Activated CD4-positive, alpha-beta T cell treated with anti-CD3 and anti-CD28 coated beads for 36 hours (primary cell): ENCODE results near the gene ZNF283. TPM values are rescaled to one million over a fixed set of nuclear protein-coding genes. Genes with fewer than 3 reads are reported as not detected.
"Not testable (repeated sequence)": the region's sequence is repeated elsewhere in the genome, so short reads cannot be mapped to it uniquely, and the experiment has no call there.

Source experiments
- ATAC-seq: fragments of 200-7000 bp; cut with Tn5 transposase; one replicate; pipeline ENCODE4 v1.10.0; 2021; ENCODE audit warnings: mild to moderate bottlenecking, moderate library complexity
- CTCF ChIA-PET: fragments of 350-600 bp; sonication (Branson Sonifier 250); formaldehyde crosslinking; loops from one replicate; lab custom pipeline; 2021; ENCODE audit warnings: antibody characterized with exemption; lab: Charles Lee
- POLR2A ChIA-PET: fragments of 350-600 bp; sonication (Branson Sonifier 250); formaldehyde crosslinking; loops from one replicate; lab custom pipeline; 2021; ENCODE audit warnings: antibody characterized with exemption, inconsistent platforms; lab: Charles Lee
- DNase-seq: peaks from one replicate; pipeline ENCODE4 v3.0.0-alpha.2; 2020
- H3K27ac Mint-ChIP-seq: one replicate; pipeline ENCODE4 v1.8.0; 2021; ENCODE audit warnings: mixed read lengths
- H3K27me3 Mint-ChIP-seq: one replicate; pipeline ENCODE4 v1.8.0; 2021; ENCODE audit warnings: mixed read lengths
- H3K36me3 Mint-ChIP-seq: one replicate; pipeline ENCODE4 v1.8.0; 2021; ENCODE audit warnings: low read depth, mixed read lengths
- H3K4me1 Mint-ChIP-seq: one replicate; pipeline ENCODE4 v1.8.0; 2021; ENCODE audit warnings: mixed read lengths
- H3K4me3 Mint-ChIP-seq: one replicate; pipeline ENCODE4 v1.8.0; 2021; ENCODE audit warnings: mild to moderate bottlenecking, moderate library complexity, mixed read lengths
- H3K9me3 Mint-ChIP-seq: one replicate; pipeline ENCODE4 v1.8.0; 2021; ENCODE audit warnings: low read depth, mixed read lengths
- intact Hi-C, 2 experiments: fragments of 100-400 bp; cut with DNase I in 1 of 2; cut with micrococcal nuclease in 1 of 2; formaldehyde crosslinking; loops; one replicate each; pipeline versions ENCODE4 v1.14.2 to v1.15.1; 2022 to 2024; cut with DNase I, micrococcal nuclease
- total RNA-seq, 2 experiments: library from RNA; stranded (reverse); gene quantifications; one replicate each; pipeline ENCODE4 v1.2.3, GENCODE V29; 2021

Gene ZNF283
- total RNA-seq, 2 experiments from 2014 or later = 5.4 to 6.8 TPM

DNA sequence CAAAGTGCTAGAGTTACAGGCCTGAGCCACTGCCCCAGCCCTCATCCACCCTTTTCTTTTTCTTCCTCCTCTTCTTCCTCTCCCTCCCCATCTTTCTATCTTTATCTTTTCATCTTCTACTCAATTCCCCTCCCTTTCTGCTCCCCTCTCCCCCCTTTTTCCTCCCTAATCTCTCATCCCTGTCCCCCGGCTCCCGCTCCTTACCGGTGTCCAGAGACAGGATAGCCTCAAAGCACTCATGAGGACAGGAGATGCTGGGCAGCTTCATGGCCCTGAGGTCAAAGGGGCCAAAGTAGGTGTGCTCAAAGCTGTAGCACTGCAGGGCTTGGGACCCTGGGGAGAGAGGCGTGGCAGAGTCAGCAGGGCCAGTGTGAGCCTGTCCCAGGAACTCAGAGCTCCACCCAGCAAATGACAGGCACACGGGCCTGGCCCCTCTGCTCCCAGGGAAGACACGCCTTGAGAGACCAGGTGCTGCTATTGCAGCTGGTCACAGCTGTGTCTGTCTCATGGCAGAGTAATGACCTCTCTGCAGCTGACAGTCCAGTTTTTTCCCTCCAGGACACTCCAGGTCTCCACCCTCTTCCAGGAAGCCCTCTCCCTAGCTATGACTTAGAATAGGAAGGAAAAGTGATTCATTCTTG lies 27.5 kb upstream of the ZNF283 start:
- no peak for ATAC-seq
- no peak overlapping the region for H3K27ac Mint-ChIP-seq
- no peaks in the 10 kb centered on the region for H3K9me3 Mint-ChIP-seq
- peaks cover 23% of the 10 kb centered on the region for H3K27me3 Mint-ChIP-seq
- CTCF ChIA-PET = interaction anchor here (0.8 to 1.3 kb wide), 4 partner anchors 10 to 54 kb away, joined by 3 to 8 read pairs (median 3); no protein-coding TSS in a partner anchor
- POLR2A ChIA-PET = no interaction called here
- intact Hi-C loops = loop anchor here in 1 of 2 experiments (10.0 kb wide), 1 partner anchor 245 kb away; no protein-coding TSS in a partner anchor
- no peaks in the 10 kb centered on the region for H3K36me3 Mint-ChIP-seq
- DNase-seq = no peak
- peak overlapping the region; percentile 69 for H3K4me3 Mint-ChIP-seq
- H3K4me1 Mint-ChIP-seq = peaks cover 14% of the 10 kb centered on the region

DNA sequence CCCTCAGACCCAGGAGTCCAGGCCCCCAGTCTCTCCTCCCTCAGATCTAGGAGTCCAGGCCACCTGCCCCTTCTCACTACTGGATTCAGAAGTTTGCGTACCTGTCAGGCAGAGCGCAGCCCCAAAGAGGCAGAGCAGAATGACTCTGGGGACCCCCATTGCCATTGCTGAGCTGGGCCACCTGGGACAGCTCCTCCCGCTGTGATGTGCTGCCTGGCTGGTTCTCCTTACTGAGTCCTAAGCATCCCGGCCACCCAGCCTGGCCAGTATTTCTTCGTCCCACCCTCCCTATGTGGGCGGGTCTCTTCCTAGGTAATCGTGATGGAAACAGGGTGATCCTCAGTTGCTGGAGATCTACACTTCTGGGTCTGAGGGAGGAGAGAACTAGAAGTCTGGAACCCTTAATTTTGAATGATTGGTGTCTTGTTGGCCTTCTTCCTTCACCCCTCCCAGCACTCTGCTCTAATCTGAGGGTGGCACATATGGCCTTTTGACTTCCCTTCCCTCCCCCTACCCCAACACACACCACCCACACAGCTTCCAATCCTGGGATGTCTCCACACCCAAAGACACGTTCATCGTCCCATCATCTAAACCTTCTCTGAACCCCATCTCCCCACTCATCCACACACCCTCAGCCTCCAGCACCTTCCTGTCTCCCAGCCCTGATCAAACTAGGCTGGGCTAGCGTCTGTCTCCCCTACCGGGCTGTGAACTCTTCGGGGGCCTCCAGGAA lies 24.7 kb upstream of the ZNF283 start, which contains the start of gene LYPD5:
LYPD5 (minus strand) TSS at position 232 of the 736 bp plus-strand sequence; CDS start at position 165, 67 bp downstream.
- CTCF ChIA-PET = no interaction called here
- peaks cover 12% of the 10 kb centered on the region for H3K4me1 Mint-ChIP-seq
- peak within 1 kb of the TSS; percentile 40 for H3K27ac Mint-ChIP-seq
- H3K36me3 Mint-ChIP-seq = no peaks in the 10 kb centered on the region
- no peak within 1 kb of the TSS for H3K4me3 Mint-ChIP-seq
- H3K27me3 Mint-ChIP-seq = peaks cover 20% of the 10 kb centered on the region
- intact Hi-C loops = loop anchor here in 1 of 2 experiments (10.0 kb wide), 1 partner anchor 248 kb away; no protein-coding TSS in a partner anchor
- DNase-seq (no peak), ATAC-seq (no peak)
- H3K9me3 Mint-ChIP-seq = no peaks in the 10 kb centered on the region
- POLR2A ChIA-PET = interaction anchor here (0.6 kb wide), 1 partner anchor 17 kb away, joined by 4 read pairs; no protein-coding TSS in a partner anchor

DNA sequence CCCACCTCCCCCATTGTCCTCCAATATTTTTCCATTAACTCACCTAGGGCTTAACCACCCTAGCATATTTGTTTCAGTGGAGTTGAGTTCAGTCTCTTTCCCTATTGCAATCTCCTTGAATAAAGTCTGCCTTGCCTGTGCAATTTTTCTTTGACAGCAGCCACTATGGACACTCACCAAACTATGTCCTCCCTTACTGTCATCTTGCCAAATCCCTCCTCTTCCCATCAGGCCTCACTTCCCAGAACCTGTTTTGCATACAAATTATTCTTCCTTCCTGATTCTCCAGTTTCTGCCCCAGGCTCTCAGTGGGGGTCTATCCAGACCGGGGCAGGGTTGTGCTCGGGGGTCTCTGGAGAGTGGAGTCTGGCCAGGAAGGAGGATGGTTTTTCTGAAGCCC lies 22.7 kb upstream of the ZNF283 start:
- Mint-ChIP-seq H3K4me1 (no peaks in the 10 kb centered on the region), H3K27ac (no peak overlapping the region), H3K9me3 (no peaks in the 10 kb centered on the region), H3K4me3 (no peak overlapping the region), H3K36me3 (no peaks in the 10 kb centered on the region), H3K27me3 (peaks cover 10% of the 10 kb centered on the region)
- intact Hi-C loops = loop anchor here in 1 of 2 experiments (10.0 kb wide), 1 partner anchor 250 kb away; no protein-coding TSS in a partner anchor
- ATAC-seq (no peak), DNase-seq (no peak)
- ChIA-PET CTCF (no interaction called here), POLR2A (no interaction called here)

DNA sequence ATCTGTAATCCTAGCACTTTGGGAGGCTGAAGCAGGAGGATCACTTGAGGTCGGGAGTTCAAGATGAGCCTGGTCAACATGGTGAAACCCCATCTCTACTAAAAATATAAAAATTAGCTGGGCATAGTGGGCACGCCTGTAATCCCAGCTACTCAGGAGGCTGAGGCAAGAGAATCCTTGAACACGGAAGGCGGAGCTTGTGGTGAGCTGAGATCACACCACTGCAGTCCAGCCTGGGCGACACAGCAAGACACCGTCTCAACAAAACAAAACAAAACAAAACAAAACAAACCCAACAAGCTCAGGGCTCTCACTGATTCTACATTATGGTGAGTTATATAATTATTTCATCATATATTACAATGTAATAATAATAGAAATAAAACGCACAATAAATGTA lies 20.7 kb upstream of the ZNF283 start:
- intact Hi-C loops = loop anchor here in 1 of 2 experiments (10.0 kb wide), 1 partner anchor 252 kb away; no protein-coding TSS in a partner anchor
- not testable (repeated sequence) for H3K27ac Mint-ChIP-seq

DNA sequence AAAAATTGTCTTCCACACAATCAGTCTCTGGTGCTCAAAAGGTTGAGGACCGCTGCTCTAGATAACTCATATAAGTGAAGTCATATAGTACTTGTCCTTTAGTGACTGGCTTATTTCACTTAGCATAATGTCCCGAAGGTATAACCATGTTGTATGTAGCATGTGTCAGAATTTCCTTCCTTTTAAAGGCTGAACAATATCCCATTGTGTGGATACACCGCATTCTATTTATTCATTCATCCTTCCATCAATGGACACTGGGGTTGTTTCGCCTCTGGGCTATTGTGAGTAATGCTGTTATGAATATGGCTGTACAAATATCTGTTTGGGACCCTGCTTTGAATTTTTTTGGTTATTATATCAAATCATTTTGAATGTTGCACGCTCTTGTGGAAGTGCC lies 20.3 kb upstream of the ZNF283 start:
- Mint-ChIP-seq H3K4me3 (no peak overlapping the region), H3K9me3 (no peaks in the 10 kb centered on the region), H3K27ac (no peak overlapping the region), H3K4me1 (no peaks in the 10 kb centered on the region), H3K27me3 (peaks cover 8% of the 10 kb centered on the region), H3K36me3 (no peaks in the 10 kb centered on the region)
- ATAC-seq (no peak), DNase-seq (no peak)
- intact Hi-C loops = loop anchor here in 1 of 2 experiments (10.0 kb wide), 1 partner anchor 252 kb away; no protein-coding TSS in a partner anchor
- CTCF ChIA-PET = interaction anchor here (0.5 to 1.9 kb wide), 4 partner anchors 40 to 705 kb away, joined by 3 to 5 read pairs (median 3); no protein-coding TSS in a partner anchor
- POLR2A ChIA-PET = no interaction called here

More for the DNA sequence above, 20.7 kb upstream of the ZNF283 start:
- H3K4me1 Mint-ChIP-seq, H3K36me3 Mint-ChIP-seq, POLR2A ChIA-PET, H3K27me3 Mint-ChIP-seq, H3K9me3 Mint-ChIP-seq, DNase-seq, ATAC-seq, H3K4me3 Mint-ChIP-seq: not testable (repeated sequence)
- CTCF ChIA-PET = interaction anchor here (0.5 to 1.9 kb wide), 2 partner anchors 40 to 705 kb away, joined by 3 to 5 read pairs; no protein-coding TSS in a partner anchor

GRCh38 chr19:43807651-43808050 lies 19.5 kb upstream of the ZNF283 start:
- Mint-ChIP-seq H3K4me3 (no peak overlapping the region), H3K9me3 (no peaks in the 10 kb centered on the region), H3K27ac (no peak overlapping the region), H3K27me3 (peaks cover 8% of the 10 kb centered on the region), H3K4me1 (no peaks in the 10 kb centered on the region), H3K36me3 (no peaks in the 10 kb centered on the region)
- ATAC-seq (no peak), DNase-seq (no peak)
- ChIA-PET CTCF (interaction anchor here (0.6 kb wide), 1 partner anchor 249 kb away, joined by 3 read pairs; no protein-coding TSS in a partner anchor), POLR2A (no interaction called here)
- intact Hi-C loops = loop anchor here in 1 of 2 experiments (2.0 to 10.0 kb wide), 2 partner anchors 23 to 253 kb away; no protein-coding TSS in a partner anchor

- Mint-ChIP-seq H3K27me3 (peaks cover 8% of the 10 kb centered on the region), H3K4me3 (no peak overlapping the region), H3K27ac (no peak overlapping the region), H3K36me3 (no peaks in the 10 kb centered on the region), H3K4me1 (no peaks in the 10 kb centered on the region), H3K9me3 (no peaks in the 10 kb centered on the region)
- intact Hi-C loops = loop anchor here (1.0 to 10.0 kb wide), 5 partner anchors 25 to 365 kb away; no protein-coding TSS in a partner anchor
- ChIA-PET POLR2A (interaction anchor here (0.6 to 1.0 kb wide), 2 partner anchors 65 to 141 kb away, joined by 6 read pairs; no protein-coding TSS in a partner anchor), CTCF (interaction anchor here (0.6 to 3.0 kb wide), 29 partner anchors 9 to 363 kb away, joined by 3 to 46 read pairs (median 4); partner anchors contain the start of genes PLAUR, SMG9 and ZNF575)
- DNase-seq (no peak), ATAC-seq (peak; percentile 83)
Measured at GRCh38 chr19:43809762-43810696, 17.1 kb upstream of the ZNF283 start.

DNA sequence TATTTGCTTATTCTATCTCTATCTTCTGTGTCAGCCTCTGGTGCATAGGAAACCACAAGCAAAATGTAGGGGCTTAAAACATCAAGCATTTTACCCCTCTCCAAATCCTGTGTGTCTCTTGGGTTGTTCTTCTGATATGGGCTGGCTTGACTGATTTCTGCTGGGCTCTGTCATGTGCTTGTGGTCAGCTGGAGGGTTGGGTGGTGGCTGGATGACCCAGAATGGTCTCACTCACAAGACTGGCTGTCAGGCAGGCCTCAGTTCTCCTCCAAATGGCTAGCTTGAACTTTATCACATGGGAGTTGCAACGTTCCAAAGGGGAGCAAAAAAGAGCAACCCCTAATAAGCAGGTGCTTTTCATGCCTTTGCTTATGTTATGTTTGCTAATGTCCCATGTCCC lies 15.3 kb upstream of the ZNF283 start:
- ATAC-seq (no peak), DNase-seq (no peak)
- Mint-ChIP-seq H3K27me3 (peaks cover 3% of the 10 kb centered on the region), H3K4me3 (no peak overlapping the region), H3K9me3 (no peaks in the 10 kb centered on the region), H3K36me3 (no peaks in the 10 kb centered on the region), H3K4me1 (no peaks in the 10 kb centered on the region), H3K27ac (no peak overlapping the region)
- intact Hi-C loops = loop anchor here in 1 of 2 experiments (10.0 kb wide), 1 partner anchor 367 kb away; no protein-coding TSS in a partner anchor
- ChIA-PET CTCF (interaction anchor here (1.2 to 3.0 kb wide), 5 partner anchors 12 to 377 kb away, joined by 3 to 46 read pairs (median 4); no protein-coding TSS in a partner anchor), POLR2A (no interaction called here)

GRCh38 chr19:43812259-43812658 lies 14.9 kb upstream of the ZNF283 start:
- ATAC-seq (no peak), DNase-seq (no peak)
- no peaks in the 10 kb centered on the region for H3K4me1 Mint-ChIP-seq
- CTCF ChIA-PET = interaction anchor here (0.6 to 1.2 kb wide), 4 partner anchors 21 to 1404 kb away, joined by 3 to 4 read pairs (median 3); no protein-coding TSS in a partner anchor
- no peaks in the 10 kb centered on the region for H3K36me3 Mint-ChIP-seq
- POLR2A ChIA-PET = no interaction called here
- no peak overlapping the region for H3K27ac Mint-ChIP-seq
- peaks cover 3% of the 10 kb centered on the region for H3K27me3 Mint-ChIP-seq
- intact Hi-C loops = loop anchor here in 1 of 2 experiments (10.0 kb wide), 1 partner anchor 367 kb away; no protein-coding TSS in a partner anchor
- H3K4me3 Mint-ChIP-seq = no peak overlapping the region
- H3K9me3 Mint-ChIP-seq = no peaks in the 10 kb centered on the region

DNA sequence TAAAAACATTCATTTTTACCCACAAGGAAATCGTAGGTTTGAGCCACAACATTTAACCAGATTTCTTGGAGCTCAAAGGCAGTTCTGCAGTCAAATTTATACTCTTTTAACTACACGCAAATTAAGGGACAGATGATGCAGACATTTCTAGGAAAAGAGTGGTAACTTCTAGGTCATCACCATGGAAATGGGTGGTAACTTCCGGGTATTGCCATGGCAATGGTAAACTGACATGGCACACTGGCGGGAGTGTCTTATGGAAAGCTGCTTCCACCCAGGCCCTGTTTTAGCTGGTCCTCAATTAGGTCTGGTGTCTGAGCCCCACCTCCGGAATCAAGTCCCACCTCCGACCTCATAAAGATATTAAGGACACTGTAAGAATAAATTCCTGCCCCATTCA lies 14.4 kb upstream of the ZNF283 start:
- Mint-ChIP-seq H3K27me3 (peaks cover 3% of the 10 kb centered on the region), H3K27ac (no peak overlapping the region), H3K9me3 (no peaks in the 10 kb centered on the region), H3K4me1 (no peaks in the 10 kb centered on the region), H3K36me3 (no peaks in the 10 kb centered on the region), H3K4me3 (no peak overlapping the region)
- no peak for ATAC-seq
- no peak for DNase-seq
- CTCF ChIA-PET = interaction anchor here (0.6 to 1.2 kb wide), 4 partner anchors 21 to 1404 kb away, joined by 3 to 4 read pairs (median 3); no protein-coding TSS in a partner anchor
- intact Hi-C loops = loop anchor here in 1 of 2 experiments (10.0 kb wide), 1 partner anchor 368 kb away; no protein-coding TSS in a partner anchor
- POLR2A ChIA-PET = no interaction called here
